Ishikawa (cell line): ENCODE data around the gene HOXA11.

Experiments
- CEBPB ChIP-seq: IDR thresholded peaks from 2 replicates; pipeline ENCODE4 v1.6.1; 2012
- CREB1 ChIP-seq: IDR thresholded peaks from 2 replicates; pipeline ENCODE4 v1.6.1; 2012; ENCODE audit warnings: low read depth
- EGR1 ChIP-seq: IDR thresholded peaks from 2 replicates; pipeline ENCODE4 v1.6.1; 2012
- EP300 ChIP-seq: IDR thresholded peaks from 2 replicates; pipeline ENCODE4 v1.6.1; 2012; ENCODE audit warnings: borderline replicate concordance
- FOXM1 ChIP-seq: IDR thresholded peaks from 2 replicates; pipeline ENCODE4 v1.6.1; 2012; ENCODE audit warnings: low read depth, borderline replicate concordance
- NFIC ChIP-seq: IDR thresholded peaks from 2 replicates; pipeline ENCODE4 v1.6.1; 2012
- RAD21 ChIP-seq: IDR thresholded peaks from 2 replicates; pipeline ENCODE4 v1.6.1; 2012; ENCODE audit warnings: low read depth
- REST ChIP-seq: IDR thresholded peaks from 2 replicates; pipeline ENCODE4 v1.6.1; 2012; ENCODE audit warnings: low read depth, mild to moderate bottlenecking
- TAF1 ChIP-seq: IDR thresholded peaks from 2 replicates; pipeline ENCODE4 v1.6.1; 2012; ENCODE audit warnings: low read depth, mild to moderate bottlenecking
- TCF12 ChIP-seq: IDR thresholded peaks from 2 replicates; pipeline ENCODE4 v1.6.1; 2012; ENCODE audit warnings: low read depth
- TEAD4 ChIP-seq: IDR thresholded peaks from 2 replicates; pipeline ENCODE4 v1.6.1; 2012
- USF1 ChIP-seq: IDR thresholded peaks from 2 replicates; pipeline ENCODE4 v1.6.1; 2012
- YY1 ChIP-seq: IDR thresholded peaks from 2 replicates; pipeline ENCODE4 v1.6.1; 2012; ENCODE audit warnings: low read depth
- ZBTB7A ChIP-seq: IDR thresholded peaks from 2 replicates; pipeline ENCODE4 v1.6.1; 2012; ENCODE audit warnings: low read depth
- TF ChIP-seq, protein P1 (sequence below): IDR thresholded peaks from 2 replicates; pipeline ENCODE4 v1.6.1; 2012

Gene HOXA11

DNA sequence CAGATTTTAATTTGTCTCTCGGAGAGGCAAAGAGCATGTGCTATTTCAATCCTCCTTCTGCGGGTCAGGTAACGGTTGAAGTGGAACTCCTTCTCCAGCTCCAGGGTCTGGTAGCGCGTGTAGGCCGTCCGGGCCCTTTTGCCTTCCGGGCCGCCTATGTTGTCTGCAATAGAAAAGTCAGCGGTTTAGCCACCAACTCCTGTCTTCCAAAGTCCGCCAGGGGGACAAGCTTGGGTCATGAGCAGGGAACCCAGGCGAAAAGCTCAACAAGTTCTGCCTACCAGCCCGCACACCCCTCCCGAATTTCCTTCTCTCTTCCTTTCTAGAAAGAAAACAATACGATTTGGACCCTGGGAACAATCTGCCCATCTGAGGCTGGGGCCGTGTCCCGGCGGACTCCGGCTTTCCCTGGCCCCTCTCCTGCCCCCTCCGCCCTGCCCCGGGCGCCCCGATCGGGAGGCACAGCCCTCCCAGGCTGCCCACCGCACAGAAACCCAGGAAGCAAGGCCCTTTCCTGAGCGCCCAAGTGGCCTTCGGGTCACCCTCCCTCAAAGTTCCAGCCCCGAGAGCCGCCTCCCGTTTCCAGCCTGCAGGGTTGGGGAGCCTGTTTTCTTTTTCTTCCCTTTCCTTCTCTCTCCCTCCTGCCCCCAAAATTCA, 43.0 kb downstream of the HOXA11 start:
- TF ChIP-seq FOXM1 (no peak), EP300 (no peak)

DNA sequence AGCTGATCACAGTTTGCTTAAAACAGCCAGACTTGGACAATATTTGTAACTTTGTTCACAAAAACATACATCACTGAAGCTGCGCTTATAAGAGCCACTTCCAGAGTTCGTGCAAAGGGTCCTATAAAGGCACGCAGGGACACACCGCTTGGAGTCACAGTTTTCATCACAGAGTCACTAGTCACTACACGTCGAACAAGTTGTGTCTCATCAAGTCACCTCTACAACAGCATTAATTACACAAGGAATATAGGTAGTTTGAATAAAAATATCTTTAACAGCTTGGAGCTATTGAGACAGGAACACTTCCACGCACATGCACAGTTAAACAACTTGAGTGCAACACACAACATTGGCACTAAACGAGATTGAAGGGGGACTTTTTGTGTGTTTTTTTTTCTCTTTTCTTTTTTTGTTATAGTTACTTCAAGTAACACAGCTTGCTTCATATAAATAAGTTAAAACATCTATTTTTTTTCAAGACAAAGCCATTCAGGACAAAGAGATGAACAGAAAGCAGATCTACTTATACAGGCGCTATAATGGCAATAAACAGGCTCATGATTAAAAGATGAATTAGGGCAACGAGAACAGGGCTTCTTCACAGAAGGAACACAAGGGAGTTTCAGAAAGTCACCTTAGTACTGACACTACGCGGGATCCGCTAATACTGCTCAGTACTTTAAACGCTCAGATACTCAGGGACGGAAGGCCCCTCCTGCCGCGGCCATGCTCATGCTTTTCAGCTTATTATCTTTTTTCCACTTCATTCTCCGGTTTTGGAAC, 43.7 kb downstream of the HOXA11 start:
- TF ChIP-seq YY1 (no peak), TEAD4 (no peak), EP300 (no peak), ZBTB7A (no peak), TCF12 (no peak), NFIC (no peak), FOXM1 (no peak), CREB1 (no peak), REST (no peak), CEBPB (no peak), USF1 (no peak), EGR1 (no peak)
- TF ChIP-seq, protein P1, sequence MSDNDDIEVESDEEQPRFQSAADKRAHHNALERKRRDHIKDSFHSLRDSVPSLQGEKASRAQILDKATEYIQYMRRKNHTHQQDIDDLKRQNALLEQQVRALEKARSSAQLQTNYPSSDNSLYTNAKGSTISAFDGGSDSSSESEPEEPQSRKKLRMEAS = no peak

DNA sequence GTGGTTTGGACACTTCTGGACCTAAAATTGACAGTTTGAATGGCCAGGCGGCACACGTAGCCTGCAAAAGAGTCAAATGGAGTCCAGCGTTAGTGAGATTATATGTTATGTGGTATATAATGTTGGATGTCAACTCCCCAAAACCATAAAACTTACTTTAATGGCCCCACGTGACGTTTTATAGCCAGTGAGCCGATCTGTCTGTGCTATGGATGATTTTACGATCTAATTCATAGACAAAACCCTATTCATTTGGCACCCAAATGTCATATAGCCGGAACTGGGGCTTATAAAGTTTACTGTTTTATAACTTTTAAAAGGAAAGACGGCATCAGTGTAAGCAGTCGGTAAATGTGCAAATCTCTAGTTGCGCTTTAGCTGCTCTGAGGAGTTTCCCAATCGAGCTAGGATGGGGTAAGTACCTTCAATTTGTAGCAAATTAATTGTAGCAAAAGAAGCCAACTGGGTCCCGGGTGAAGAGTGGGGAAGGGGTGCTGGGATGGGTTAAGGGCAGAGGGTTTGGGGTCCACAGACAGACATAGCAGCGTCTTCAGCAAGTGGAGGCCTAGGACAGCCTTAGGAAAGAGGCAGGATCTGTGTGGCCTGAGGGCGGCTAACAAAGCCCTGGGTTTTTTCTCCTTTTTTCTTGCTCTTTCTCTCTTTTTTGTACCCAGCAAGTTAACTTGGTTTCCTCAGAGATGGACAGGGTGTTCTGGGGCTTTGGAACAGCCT, 44.7 kb downstream of the HOXA11 start:
- TF ChIP-seq NFIC (no peak), ZBTB7A (no peak), EGR1 (no peak), YY1 (no peak), USF1 (no peak), RAD21 (no peak), TEAD4 (no peak), EP300 (no peak), FOXM1 (no peak), CEBPB (no peak), CREB1 (no peak), REST (no peak)
- TF ChIP-seq, protein P1 = no peak

- no peak for TF ChIP-seq CEBPB
- TF ChIP-seq REST = no peak
- no peak for TF ChIP-seq NFIC
- TF ChIP-seq TCF12 = no peak
- no peak for TF ChIP-seq TAF1
- TF ChIP-seq EP300 = no peak
- no peak for TF ChIP-seq EGR1
- TF ChIP-seq ZBTB7A = no peak
- TF ChIP-seq TEAD4 = no peak
- no peak for TF ChIP-seq USF1
- no peak for TF ChIP-seq FOXM1
- TF ChIP-seq, protein P1 = no peak
- TF ChIP-seq RAD21 = no peak
Measured at GRCh38 chr7:27139334-27140125, 45.5 kb downstream of the HOXA11 start.
